A204.1 (cell line): ENCODE results near the gene AANAT.

ENCODE experiments used
- FAIRE-seq: peaks from 2 replicates; lab custom pipeline; 2012; peaks lifted over from hg19 to GRCh38; lab: Jason Lieb, UNC

The AANAT gene

GRCh38 chr17:76467366-76467765, at the start of gene AANAT:
AANAT (plus strand) TSS chr17:76467603; CDS start chr17:76468747, 1,144 bp downstream.
- FAIRE-seq, result no peak

GRCh38 chr17:76419576-76420260, 47.7 kb upstream of the AANAT start:
- no peak for FAIRE-seq

- FAIRE-seq, result no peak
These were observed 46.9 kb upstream of the AANAT start for GRCh38 chr17:76420356-76421043.

- FAIRE-seq, result no peak
These were observed 46.4 kb upstream of the AANAT start for GRCh38 chr17:76421044-76421407.

- no peak for FAIRE-seq
These were observed 45.0 kb upstream of the AANAT start for GRCh38 chr17:76422406-76422805.

- no peak for FAIRE-seq
These were observed 44.5 kb upstream of the AANAT start for GRCh38 chr17:76422860-76423259.

- FAIRE-seq, result no peak
These were observed 40.5 kb upstream of the AANAT start for GRCh38 chr17:76426853-76427252.

- no peak for FAIRE-seq
These were observed 39.7 kb upstream of the AANAT start for GRCh38 chr17:76427501-76428231.

- no peak for FAIRE-seq
These were observed 38.9 kb upstream of the AANAT start for GRCh38 chr17:76428511-76428910.

GRCh38 chr17:76431509-76431908, 35.9 kb upstream of the AANAT start:
- no peak for FAIRE-seq

- FAIRE-seq, result no peak
These were observed 35.4 kb upstream of the AANAT start for GRCh38 chr17:76432004-76432403.

GRCh38 chr17:76432712-76433336, 34.6 kb upstream of the AANAT start:
- no peak for FAIRE-seq

- no peak for FAIRE-seq
These were observed 33.7 kb upstream of the AANAT start for GRCh38 chr17:76433693-76434092.

- no peak for FAIRE-seq
These were observed 32.5 kb upstream of the AANAT start for GRCh38 chr17:76434870-76435269.

GRCh38 chr17:76435751-76436150, 31.7 kb upstream of the AANAT start:
- FAIRE-seq, result no peak

- no peak for FAIRE-seq
These were observed 29.7 kb upstream of the AANAT start for GRCh38 chr17:76437467-76438402.

- FAIRE-seq, result no peak
These were observed 28.5 kb upstream of the AANAT start for GRCh38 chr17:76438906-76439305.

- no peak for FAIRE-seq
These were observed 28.0 kb upstream of the AANAT start for GRCh38 chr17:76439314-76439928.

GRCh38 chr17:76440751-76441362, 26.5 kb upstream of the AANAT start:
- FAIRE-seq, result no peak

GRCh38 chr17:76441686-76442340, 25.6 kb upstream of the AANAT start:
- no peak for FAIRE-seq
